NAMALWA (cell line): Measurements from ENCODE around the gene METTL14.

Experiments used
- DNase-seq: peaks from one replicate; pipeline ENCODE4 v3.0.0-alpha.2; 2015; ENCODE audit warnings: low spot score

Gene METTL14

DNA sequence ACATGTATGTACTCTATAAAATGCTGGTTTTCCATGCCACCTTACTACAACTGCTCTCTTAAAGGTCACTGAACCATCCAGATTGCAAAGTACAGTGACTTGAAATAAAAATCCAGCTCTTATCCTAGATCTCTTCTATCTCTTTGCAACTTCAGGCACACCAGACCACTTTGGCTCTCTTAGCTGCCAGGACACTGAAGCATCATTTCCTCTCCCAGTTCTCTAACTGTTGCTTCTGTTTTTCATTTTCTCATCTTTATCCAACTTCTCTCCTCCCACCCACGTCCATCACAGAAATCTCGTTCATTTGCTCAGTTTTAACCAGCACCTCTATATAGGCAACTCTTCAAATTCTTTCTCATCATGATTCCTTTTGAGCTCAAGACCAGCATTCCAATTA is 74.3 kb downstream of the METTL14 start:
- DNase-seq: no peak

DNA sequence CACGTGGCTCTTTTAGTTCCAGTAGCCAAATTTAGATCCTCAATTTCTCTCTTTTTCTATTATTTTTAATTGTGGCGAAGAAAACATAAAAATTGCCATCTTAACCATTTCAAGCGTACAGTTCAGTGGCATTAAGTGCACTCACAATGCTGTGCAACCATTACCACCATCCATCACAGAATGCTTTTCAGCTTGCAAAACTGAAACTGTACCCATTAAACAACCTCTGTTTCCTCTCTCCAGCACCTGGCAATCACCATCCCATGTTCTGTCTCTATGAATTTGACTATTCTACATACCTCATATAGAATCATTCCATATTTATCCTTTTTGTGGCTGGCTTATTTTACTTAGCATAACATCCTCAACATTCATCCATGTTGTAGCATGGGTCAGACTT is 74.9 kb downstream of the METTL14 start:
- DNase-seq: no peak

DNA sequence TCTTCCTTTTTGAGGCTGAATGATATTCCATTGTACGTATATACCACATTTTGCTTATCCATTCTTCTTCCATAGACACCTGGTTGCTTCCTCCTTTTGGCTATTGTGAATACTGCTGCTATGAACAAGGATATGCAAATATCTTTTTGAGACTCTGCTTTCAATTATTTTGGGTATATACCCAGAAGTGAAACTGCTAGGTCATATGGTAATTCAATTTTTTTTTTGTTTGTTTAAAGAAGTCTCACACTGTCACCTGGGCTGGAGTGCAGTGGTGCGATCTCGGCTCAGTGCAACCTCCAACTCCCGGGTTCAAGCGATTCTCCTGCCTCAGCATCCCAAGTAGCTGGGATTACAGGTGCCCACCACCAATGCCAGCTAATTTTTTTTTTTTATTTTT is 75.3 kb downstream of the METTL14 start:
- DNase-seq: peak; percentile 77

DNA sequence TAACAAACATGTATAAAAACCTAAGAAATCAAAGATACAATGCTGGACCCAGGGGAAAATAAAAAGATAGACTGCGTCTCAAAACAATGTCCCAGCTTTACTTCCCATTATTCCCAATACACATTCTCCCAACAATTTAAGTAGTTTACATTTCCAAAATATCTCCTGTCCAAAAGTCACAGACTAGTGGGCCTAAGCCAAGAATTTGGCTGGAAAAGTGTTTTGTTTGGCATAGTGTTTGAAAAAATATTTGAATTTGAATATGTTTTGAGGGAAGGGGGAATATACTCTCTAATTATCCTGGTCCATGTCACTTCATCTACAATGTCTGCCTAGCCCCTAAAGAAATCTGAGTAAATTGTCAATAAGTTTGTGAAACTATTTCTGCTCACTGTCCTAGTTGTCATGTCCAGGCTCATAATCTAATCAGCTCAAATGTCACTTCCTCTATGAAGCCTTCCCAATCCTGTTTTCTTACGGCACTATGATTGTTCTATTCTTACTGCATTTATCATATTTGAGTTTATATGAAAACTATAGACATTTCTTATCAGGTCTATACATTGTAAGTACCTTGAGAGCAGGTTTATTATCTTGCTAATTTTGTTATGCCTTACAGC is 76.3 kb downstream of the METTL14 start:
- no peak for DNase-seq

DNA sequence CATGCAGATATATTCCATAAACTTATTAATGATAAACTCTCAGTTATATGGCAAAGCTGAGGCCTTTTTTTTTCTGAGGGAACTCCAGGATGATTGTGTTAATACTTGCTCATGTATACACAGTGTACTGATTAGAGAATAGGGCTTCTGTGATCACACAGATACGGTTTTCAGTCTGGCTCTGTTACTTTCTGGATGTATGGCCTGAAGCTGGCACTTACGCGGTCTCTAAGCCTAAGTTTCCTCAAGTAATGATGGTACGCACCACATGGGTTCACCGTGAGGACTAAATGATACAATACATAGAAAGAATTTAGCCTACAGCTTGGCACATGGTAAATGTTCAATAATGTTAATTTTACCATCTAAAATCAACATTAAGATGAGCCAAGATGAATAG is 77.0 kb downstream of the METTL14 start:
- no peak for DNase-seq

DNA sequence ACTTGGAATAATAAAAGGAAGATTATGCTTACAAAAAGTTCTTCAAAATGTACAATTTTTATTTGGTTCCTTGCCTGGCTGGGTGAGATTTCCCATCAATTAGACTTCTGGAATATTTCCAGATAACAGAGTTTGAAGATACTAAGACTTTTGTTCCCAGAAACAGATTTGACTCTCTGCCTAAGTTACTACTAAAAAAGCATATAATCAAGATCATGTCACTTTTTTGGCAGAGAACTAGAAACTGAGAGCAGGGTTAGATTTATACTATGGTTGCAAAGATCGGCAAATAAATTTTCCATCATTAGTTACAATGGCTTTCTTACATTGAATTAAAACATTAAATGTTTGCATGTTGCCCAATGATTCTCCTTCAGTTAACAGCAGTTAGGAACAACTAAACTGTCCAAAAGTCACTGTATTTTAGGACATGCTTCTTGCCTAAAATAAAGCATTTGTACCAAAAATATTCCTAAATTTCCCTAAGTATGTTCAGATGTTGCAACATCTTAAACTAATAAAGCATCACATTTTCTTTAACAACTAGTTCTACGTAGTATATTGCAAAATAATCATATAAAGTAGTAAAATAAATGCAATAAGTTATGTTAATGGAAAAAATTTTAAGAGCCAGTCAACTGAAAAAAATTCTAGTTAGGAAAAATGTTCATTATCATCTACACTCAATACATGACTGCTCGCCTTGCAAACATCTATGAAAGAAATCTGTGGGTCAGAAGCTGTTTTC is 77.7 kb downstream of the METTL14 start:
- DNase-seq: no peak
